ENCODE results near the gene NAGPA. TPM values are rescaled to one million over a fixed set of nuclear protein-coding genes. Genes with fewer than 3 reads are reported as not detected.

NAGPA gene
- total RNA-seq, 3 donors from 2014 or later, result 21.5 to 34.7 (median 24.9) TPM

DNA sequence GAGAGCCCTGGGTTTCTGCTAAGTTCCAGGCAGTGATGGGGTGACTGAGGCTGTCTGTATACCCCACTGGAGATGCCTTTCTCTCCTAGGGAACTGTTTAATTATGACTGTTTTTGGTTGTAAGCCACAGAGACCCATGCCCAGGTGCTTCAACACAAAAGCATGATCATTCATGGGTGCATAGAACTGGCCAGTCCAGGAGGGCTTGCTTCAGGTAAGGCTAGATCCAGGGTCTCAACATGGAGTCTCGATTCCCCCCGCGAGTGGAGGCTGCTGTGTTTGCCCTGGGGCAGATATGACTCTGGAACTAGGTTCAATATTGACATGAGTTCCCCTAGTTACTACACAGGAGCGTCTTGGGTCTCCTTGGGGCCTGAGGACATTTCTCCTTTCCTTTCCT lies 17.8 kb downstream of the NAGPA start:
- no peak for DNase-seq
- ATAC-seq, result no peak
- no peak overlapping the region for H3K4me3 ChIP-seq
- no peaks in the 10 kb centered on the region for H3K4me1 ChIP-seq (ENCODE audit: low read depth)
- TF ChIP-seq, protein P1, sequence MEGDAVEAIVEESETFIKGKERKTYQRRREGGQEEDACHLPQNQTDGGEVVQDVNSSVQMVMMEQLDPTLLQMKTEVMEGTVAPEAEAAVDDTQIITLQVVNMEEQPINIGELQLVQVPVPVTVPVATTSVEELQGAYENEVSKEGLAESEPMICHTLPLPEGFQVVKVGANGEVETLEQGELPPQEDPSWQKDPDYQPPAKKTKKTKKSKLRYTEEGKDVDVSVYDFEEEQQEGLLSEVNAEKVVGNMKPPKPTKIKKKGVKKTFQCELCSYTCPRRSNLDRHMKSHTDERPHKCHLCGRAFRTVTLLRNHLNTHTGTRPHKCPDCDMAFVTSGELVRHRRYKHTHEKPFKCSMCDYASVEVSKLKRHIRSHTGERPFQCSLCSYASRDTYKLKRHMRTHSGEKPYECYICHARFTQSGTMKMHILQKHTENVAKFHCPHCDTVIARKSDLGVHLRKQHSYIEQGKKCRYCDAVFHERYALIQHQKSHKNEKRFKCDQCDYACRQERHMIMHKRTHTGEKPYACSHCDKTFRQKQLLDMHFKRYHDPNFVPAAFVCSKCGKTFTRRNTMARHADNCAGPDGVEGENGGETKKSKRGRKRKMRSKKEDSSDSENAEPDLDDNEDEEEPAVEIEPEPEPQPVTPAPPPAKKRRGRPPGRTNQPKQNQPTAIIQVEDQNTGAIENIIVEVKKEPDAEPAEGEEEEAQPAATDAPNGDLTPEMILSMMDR (IDR thresholded peaks at IDR 0.05), result no peak
- H3K36me3 ChIP-seq (ENCODE audit: low read depth), result no peaks in the 10 kb centered on the region
- intact Hi-C loops (cut with DNase I, micrococcal nuclease), result no loop called here
- no peaks in the 10 kb centered on the region for H3K9me3 ChIP-seq

DNA sequence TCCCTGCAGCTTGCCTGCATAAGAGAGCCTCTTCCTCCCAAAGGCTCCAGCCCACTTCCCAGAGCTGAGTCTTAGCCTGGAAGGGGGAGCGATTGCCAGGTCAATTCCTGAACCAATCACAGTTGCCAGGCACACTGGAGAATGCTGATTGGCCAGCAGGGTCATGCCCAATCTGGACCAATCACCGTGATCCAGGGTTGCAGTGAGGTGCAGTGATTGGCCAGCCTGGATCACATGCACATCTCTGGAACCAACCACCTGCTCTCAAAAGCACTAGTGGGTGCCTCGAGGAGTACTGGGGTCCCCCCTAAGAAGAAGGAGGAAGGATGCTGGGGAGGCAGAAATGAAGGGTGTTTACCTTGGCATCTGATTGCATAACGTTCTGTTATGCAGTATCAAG lies 18.4 kb downstream of the NAGPA start:
- H3K36me3 ChIP-seq (ENCODE audit: low read depth), result no peaks in the 10 kb centered on the region
- TF ChIP-seq, protein P1 (IDR thresholded peaks at IDR 0.05), result no peak
- ATAC-seq (no peak), DNase-seq (no peak)
- intact Hi-C loops (cut with DNase I, micrococcal nuclease), result no loop called here
- no peak overlapping the region for H3K4me3 ChIP-seq
- no peaks in the 10 kb centered on the region for H3K9me3 ChIP-seq
- no peaks in the 10 kb centered on the region for H3K4me1 ChIP-seq (ENCODE audit: low read depth)

DNA sequence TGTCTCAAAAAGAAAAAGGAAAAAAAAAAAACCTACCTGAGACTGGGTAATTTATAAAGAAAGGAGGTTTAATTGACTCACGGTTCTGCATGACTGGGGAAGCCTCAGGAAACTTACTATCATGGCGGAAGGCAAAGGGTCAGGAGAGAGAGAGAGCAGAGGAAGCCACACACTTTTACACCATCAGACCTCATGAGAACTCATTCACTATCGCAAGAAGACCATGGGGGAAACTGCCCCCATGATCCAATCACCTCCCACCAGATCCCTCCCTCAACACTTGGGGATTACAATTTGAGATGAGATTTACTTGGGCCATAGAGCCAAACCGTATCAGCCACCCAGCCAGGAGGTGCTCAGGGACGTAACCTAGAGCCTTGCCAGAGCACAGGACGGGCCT lies 20.8 kb downstream of the NAGPA start:
- Histone ChIP-seq H3K36me3 (ENCODE audit: low read depth) (no peaks in the 10 kb centered on the region), H3K4me1 (ENCODE audit: low read depth) (no peaks in the 10 kb centered on the region), H3K9me3 (no peaks in the 10 kb centered on the region), H3K4me3 (no peak overlapping the region)
- no peak for ATAC-seq
- TF ChIP-seq, protein P1 (IDR thresholded peaks at IDR 0.05), result no peak
- intact Hi-C loops (cut with DNase I, micrococcal nuclease), result no loop called here
- DNase-seq, result no peak

DNA sequence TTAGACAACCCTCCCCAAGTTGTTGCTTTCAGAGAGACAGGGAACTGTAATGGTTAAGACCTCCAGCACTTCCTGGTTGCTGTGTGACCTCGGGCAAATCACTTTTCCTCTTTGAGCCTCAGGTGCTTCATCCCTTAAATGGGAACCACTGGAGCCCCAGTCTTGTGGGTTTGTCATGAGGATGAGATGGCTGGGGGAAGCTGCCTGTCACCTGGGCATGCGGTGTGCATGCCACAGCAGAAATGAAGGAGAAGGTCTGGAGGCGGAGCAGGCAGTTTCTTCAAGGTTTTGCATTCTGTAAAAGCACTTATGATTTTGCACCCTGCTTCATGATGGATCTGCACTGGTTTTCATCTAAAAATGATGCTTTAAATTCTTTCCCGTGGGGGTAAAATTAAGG lies 22.1 kb downstream of the NAGPA start:
- ATAC-seq (no peak), DNase-seq (no peak)
- Histone ChIP-seq H3K4me3 (no peak overlapping the region), H3K36me3 (ENCODE audit: low read depth) (no peaks in the 10 kb centered on the region), H3K9me3 (no peaks in the 10 kb centered on the region), H3K4me1 (ENCODE audit: low read depth) (no peaks in the 10 kb centered on the region)
- TF ChIP-seq, protein P1 (IDR thresholded peaks at IDR 0.05), result no peak
- intact Hi-C loops (cut with DNase I, micrococcal nuclease), result no loop called here

DNA sequence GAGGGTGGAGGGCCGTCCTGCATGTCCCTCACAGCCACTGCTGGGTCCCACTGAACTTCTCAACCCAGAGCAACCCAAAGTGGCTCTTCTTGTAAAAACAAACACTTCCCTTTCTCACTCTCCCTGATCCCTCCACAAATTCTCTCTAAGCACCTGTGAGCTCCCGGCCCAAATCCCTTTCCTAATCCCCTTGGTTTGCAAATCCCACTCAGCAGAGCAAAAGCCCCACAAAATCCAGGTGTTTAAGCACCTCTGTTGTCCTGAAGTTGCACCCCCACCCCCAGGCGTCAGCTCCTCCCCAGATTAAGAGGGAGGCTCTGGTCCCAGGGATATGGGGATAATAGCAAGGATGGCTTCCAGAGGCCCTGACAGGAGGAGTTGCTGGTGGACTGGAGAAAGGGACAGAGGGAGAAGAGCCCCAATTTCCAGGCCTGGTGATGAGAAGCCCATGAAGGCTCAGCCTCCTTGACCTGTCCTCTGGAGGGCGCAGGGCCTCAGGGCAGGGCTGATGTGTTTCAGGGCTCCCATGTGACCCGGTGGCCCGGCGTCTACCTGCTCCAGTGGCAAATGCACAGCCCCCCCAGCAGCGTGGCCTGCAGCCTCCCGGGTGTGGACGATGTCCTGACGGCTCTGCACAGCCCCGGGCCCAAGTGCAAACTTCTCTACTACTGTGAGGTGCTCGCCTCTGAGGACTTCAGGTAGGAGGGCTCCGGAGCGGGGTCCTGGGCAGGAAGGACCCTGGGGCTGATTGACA lies 23.0 kb downstream of the NAGPA start:
- H3K9me3 ChIP-seq, result no peaks in the 10 kb centered on the region
- TF ChIP-seq, protein P1 (IDR thresholded peaks at IDR 0.05), result no peak
- H3K36me3 ChIP-seq (ENCODE audit: low read depth), result no peaks in the 10 kb centered on the region
- no peak overlapping the region for H3K4me3 ChIP-seq
- intact Hi-C loops (cut with DNase I, micrococcal nuclease), result no loop called here
- no peaks in the 10 kb centered on the region for H3K4me1 ChIP-seq (ENCODE audit: low read depth)
- no peak for ATAC-seq
- DNase-seq, result no peak
